Ascending aorta (tissue), 2 donors: ENCODE results near the gene METTL14. TPM values are rescaled to one million over a fixed set of nuclear protein-coding genes. Genes with fewer than 3 reads are reported as not detected.
A peak's percentile ranks its signal among the peaks of the same experiment; 100 is the strongest.

Experiments used
- DNase-seq, 2 donors: peaks; one replicate each; pipeline ENCODE4 v3.0.0-alpha.2; 2019; ENCODE audit warnings: low spot score in 2 of 2
- H3K27ac ChIP-seq, 2 donors: fragments of 200-600 bp; sonication (generic); one replicate each; pipeline ENCODE4 v1.5.1; 2016 to 2017; ENCODE audit warnings: mild to moderate bottlenecking in 1 of 2
- H3K27me3 ChIP-seq: fragments of 200-600 bp; sonication (generic); one replicate; pipeline ENCODE4 v1.5.1; 2017
- H3K36me3 ChIP-seq, 2 donors: fragments of 200-600 bp; sonication (generic); one replicate each; pipeline ENCODE4 v1.5.1; 2016
- H3K4me1 ChIP-seq, 2 donors: fragments of 200-600 bp; sonication (generic); one replicate each; pipeline ENCODE4 v1.5.1; 2016 to 2017; ENCODE audit warnings: mild to moderate bottlenecking in 1 of 2
- H3K4me3 ChIP-seq, 2 donors: fragments of 200-600 bp; sonication (generic); one replicate each; pipeline ENCODE4 v1.5.1; 2016 to 2017; ENCODE audit warnings: mild to moderate bottlenecking in 1 of 2
- H3K9me3 ChIP-seq, 2 donors: fragments of 200-600 bp; sonication (generic); one replicate each; pipeline ENCODE4 v1.5.1; 2016
- intact Hi-C: fragments of 100-400 bp; cut with DNase I; formaldehyde crosslinking; loops from one replicate; pipeline ENCODE4 v1.15.1; 2023
- total RNA-seq: library from RNA; depleted of rRNA; stranded (reverse); fragments of >200 nt; gene quantifications from one replicate; pipeline ENCODE4 v1.1.0, GENCODE V29; 2016
- TF ChIP-seq, protein P1 (sequence below), 3 experiments: fragments of 200-600 bp in 2 of 3; fragments of 450-650 bp in 1 of 3; sonication (generic) in 2 of 3; IDR thresholded peaks; one replicate each; pipeline ENCODE4 v1.5.1; 2016 to 2019; ENCODE audit warnings: antibody characterized with exemption in 3 of 3, mild to moderate bottlenecking in 1 of 3, moderate library complexity in 1 of 3

Gene METTL14
- total RNA-seq, 1 donor from 2014 or later: 2.4 TPM

DNA sequence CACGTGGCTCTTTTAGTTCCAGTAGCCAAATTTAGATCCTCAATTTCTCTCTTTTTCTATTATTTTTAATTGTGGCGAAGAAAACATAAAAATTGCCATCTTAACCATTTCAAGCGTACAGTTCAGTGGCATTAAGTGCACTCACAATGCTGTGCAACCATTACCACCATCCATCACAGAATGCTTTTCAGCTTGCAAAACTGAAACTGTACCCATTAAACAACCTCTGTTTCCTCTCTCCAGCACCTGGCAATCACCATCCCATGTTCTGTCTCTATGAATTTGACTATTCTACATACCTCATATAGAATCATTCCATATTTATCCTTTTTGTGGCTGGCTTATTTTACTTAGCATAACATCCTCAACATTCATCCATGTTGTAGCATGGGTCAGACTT lies 74.9 kb downstream of the METTL14 start:
- no peak overlapping the region for H3K4me3 ChIP-seq
- H3K27me3 ChIP-seq: no peaks in the 10 kb centered on the region
- peak overlapping the region; percentile 76 to 87 for H3K27ac ChIP-seq
- intact Hi-C loops: loop anchor here (10.0 kb wide), 2 partner anchors 345 to 455 kb away; partner anchors contain the start of gene USP53
- no peak for DNase-seq
- TF ChIP-seq, protein P1, sequence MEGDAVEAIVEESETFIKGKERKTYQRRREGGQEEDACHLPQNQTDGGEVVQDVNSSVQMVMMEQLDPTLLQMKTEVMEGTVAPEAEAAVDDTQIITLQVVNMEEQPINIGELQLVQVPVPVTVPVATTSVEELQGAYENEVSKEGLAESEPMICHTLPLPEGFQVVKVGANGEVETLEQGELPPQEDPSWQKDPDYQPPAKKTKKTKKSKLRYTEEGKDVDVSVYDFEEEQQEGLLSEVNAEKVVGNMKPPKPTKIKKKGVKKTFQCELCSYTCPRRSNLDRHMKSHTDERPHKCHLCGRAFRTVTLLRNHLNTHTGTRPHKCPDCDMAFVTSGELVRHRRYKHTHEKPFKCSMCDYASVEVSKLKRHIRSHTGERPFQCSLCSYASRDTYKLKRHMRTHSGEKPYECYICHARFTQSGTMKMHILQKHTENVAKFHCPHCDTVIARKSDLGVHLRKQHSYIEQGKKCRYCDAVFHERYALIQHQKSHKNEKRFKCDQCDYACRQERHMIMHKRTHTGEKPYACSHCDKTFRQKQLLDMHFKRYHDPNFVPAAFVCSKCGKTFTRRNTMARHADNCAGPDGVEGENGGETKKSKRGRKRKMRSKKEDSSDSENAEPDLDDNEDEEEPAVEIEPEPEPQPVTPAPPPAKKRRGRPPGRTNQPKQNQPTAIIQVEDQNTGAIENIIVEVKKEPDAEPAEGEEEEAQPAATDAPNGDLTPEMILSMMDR (IDR thresholded peaks at IDR 0.05): no peak
- H3K4me1 ChIP-seq: peaks cover 19 to 77% of the 10 kb centered on the region in 2 donors
- no peaks in the 10 kb centered on the region for H3K9me3 ChIP-seq
- peaks cover 5 to 15% of the 10 kb centered on the region in 2 donors for H3K36me3 ChIP-seq

DNA sequence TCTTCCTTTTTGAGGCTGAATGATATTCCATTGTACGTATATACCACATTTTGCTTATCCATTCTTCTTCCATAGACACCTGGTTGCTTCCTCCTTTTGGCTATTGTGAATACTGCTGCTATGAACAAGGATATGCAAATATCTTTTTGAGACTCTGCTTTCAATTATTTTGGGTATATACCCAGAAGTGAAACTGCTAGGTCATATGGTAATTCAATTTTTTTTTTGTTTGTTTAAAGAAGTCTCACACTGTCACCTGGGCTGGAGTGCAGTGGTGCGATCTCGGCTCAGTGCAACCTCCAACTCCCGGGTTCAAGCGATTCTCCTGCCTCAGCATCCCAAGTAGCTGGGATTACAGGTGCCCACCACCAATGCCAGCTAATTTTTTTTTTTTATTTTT lies 75.3 kb downstream of the METTL14 start:
- Histone ChIP-seq H3K4me3 (no peak overlapping the region), H3K4me1 (peaks cover 15 to 78% of the 10 kb centered on the region in 2 donors), H3K36me3 (peaks cover 5 to 15% of the 10 kb centered on the region in 2 donors), H3K27me3 (no peaks in the 10 kb centered on the region), H3K27ac (peak overlapping the region; percentile 76 to 87), H3K9me3 (no peaks in the 10 kb centered on the region)
- TF ChIP-seq, protein P1 (IDR thresholded peaks at IDR 0.05): no peak
- DNase-seq: no peak
- intact Hi-C loops: loop anchor here (10.0 kb wide), 2 partner anchors 344 to 454 kb away; partner anchors contain the start of gene USP53

DNA sequence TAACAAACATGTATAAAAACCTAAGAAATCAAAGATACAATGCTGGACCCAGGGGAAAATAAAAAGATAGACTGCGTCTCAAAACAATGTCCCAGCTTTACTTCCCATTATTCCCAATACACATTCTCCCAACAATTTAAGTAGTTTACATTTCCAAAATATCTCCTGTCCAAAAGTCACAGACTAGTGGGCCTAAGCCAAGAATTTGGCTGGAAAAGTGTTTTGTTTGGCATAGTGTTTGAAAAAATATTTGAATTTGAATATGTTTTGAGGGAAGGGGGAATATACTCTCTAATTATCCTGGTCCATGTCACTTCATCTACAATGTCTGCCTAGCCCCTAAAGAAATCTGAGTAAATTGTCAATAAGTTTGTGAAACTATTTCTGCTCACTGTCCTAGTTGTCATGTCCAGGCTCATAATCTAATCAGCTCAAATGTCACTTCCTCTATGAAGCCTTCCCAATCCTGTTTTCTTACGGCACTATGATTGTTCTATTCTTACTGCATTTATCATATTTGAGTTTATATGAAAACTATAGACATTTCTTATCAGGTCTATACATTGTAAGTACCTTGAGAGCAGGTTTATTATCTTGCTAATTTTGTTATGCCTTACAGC lies 76.3 kb downstream of the METTL14 start:
- TF ChIP-seq, protein P1 (IDR thresholded peaks at IDR 0.05): no peak
- Histone ChIP-seq H3K27ac (peak overlapping the region; percentile 76 to 87), H3K4me1 (peaks cover 12 to 80% of the 10 kb centered on the region in 2 donors), H3K9me3 (no peaks in the 10 kb centered on the region), H3K4me3 (no peak overlapping the region), H3K27me3 (no peaks in the 10 kb centered on the region), H3K36me3 (peaks cover 8 to 20% of the 10 kb centered on the region in 2 donors)
- no peak for DNase-seq
- intact Hi-C loops: loop anchor here (10.0 kb wide), 2 partner anchors 343 to 453 kb away; partner anchors contain the start of gene USP53

DNA sequence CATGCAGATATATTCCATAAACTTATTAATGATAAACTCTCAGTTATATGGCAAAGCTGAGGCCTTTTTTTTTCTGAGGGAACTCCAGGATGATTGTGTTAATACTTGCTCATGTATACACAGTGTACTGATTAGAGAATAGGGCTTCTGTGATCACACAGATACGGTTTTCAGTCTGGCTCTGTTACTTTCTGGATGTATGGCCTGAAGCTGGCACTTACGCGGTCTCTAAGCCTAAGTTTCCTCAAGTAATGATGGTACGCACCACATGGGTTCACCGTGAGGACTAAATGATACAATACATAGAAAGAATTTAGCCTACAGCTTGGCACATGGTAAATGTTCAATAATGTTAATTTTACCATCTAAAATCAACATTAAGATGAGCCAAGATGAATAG lies 77.0 kb downstream of the METTL14 start:
- no peaks in the 10 kb centered on the region for H3K27me3 ChIP-seq
- no peaks in the 10 kb centered on the region for H3K9me3 ChIP-seq
- TF ChIP-seq, protein P1 (IDR thresholded peaks at IDR 0.05): no peak
- H3K36me3 ChIP-seq: peaks cover 14 to 22% of the 10 kb centered on the region in 2 donors
- H3K4me3 ChIP-seq: no peak overlapping the region
- no peak for DNase-seq
- peaks cover 12 to 78% of the 10 kb centered on the region in 2 donors for H3K4me1 ChIP-seq
- H3K27ac ChIP-seq: peak overlapping the region; percentile 76 to 87
- intact Hi-C loops: loop anchor here (10.0 kb wide), 2 partner anchors 343 to 453 kb away; partner anchors contain the start of gene USP53

DNA sequence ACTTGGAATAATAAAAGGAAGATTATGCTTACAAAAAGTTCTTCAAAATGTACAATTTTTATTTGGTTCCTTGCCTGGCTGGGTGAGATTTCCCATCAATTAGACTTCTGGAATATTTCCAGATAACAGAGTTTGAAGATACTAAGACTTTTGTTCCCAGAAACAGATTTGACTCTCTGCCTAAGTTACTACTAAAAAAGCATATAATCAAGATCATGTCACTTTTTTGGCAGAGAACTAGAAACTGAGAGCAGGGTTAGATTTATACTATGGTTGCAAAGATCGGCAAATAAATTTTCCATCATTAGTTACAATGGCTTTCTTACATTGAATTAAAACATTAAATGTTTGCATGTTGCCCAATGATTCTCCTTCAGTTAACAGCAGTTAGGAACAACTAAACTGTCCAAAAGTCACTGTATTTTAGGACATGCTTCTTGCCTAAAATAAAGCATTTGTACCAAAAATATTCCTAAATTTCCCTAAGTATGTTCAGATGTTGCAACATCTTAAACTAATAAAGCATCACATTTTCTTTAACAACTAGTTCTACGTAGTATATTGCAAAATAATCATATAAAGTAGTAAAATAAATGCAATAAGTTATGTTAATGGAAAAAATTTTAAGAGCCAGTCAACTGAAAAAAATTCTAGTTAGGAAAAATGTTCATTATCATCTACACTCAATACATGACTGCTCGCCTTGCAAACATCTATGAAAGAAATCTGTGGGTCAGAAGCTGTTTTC lies 77.7 kb downstream of the METTL14 start:
- TF ChIP-seq, protein P1 (IDR thresholded peaks at IDR 0.05): no peak
- H3K27me3 ChIP-seq: no peaks in the 10 kb centered on the region
- intact Hi-C loops: loop anchor here (10.0 kb wide), 2 partner anchors 342 to 452 kb away; partner anchors contain the start of gene USP53
- peaks cover 12 to 72% of the 10 kb centered on the region in 2 donors for H3K4me1 ChIP-seq
- DNase-seq: no peak
- peak overlapping the region; percentile 76 to 87 for H3K27ac ChIP-seq
- no peaks in the 10 kb centered on the region for H3K9me3 ChIP-seq
- no peak overlapping the region for H3K4me3 ChIP-seq
- H3K36me3 ChIP-seq: peaks cover 17 to 29% of the 10 kb centered on the region in 2 donors

Other genes with a start within 250 kb of the METTL14 start
- 108 TPM for gene SEC24D, start 150.7 kb downstream of the METTL14 start, total RNA-seq
- 178 TPM for gene SYNPO2, start 203.5 kb downstream of the METTL14 start, total RNA-seq